Common myeloid progenitor, CD34-positive (primary cell): ENCODE data around the gene CFH.
"Not testable (repeated sequence)": the region's sequence is repeated elsewhere in the genome, so short reads cannot be mapped to it uniquely, and the experiment has no call there.

ENCODE experiments used
- CTCF ChIA-PET: fragments of 350-600 bp; sonication (Branson Sonifier 250); formaldehyde crosslinking; loops from one replicate; lab custom pipeline; 2021; ENCODE audit warnings: antibody characterized with exemption; lab: Charles Lee
- POLR2A ChIA-PET: fragments of 350-600 bp; sonication (Branson Sonifier 250); formaldehyde crosslinking; loops from one replicate; lab custom pipeline; 2021; ENCODE audit warnings: antibody characterized with exemption; lab: Charles Lee
- DNase-seq, 3 donors: peaks; one replicate each; pipeline versions ENCODE4 v3.0.0 to v3.0.0-alpha.2; 2013
- H3K27ac ChIP-seq, 2 experiments: 1 replicate in 1 of 2; 2 replicates in 1 of 2; pipeline ENCODE4 v1.7.0; 2013; ENCODE audit warnings: inconsistent platforms in 2 of 2, low read length in 2 of 2, mild to moderate bottlenecking in 2 of 2, low read depth in 1 of 2, moderate library complexity in 1 of 2; ENCODE audit not compliant: severe bottlenecking in 2 of 2, insufficient read depth in 1 of 2, poor library complexity in 1 of 2
- H3K27me3 ChIP-seq, 5 experiments: replicated peaks in 2 of 5; 1 replicate in 3 of 5; 2 replicates in 2 of 5; pipeline versions ENCODE4 v1.6.1 to v1.7.0; 2013; ENCODE audit warnings: low read length in 4 of 5, mild to moderate bottlenecking in 2 of 5, moderate library complexity in 2 of 5, inconsistent platforms in 1 of 5; ENCODE audit not compliant: insufficient read depth in 5 of 5, control insufficient read depth in 4 of 5
- H3K36me3 ChIP-seq, 4 experiments: 1 replicate in 2 of 4; 2 replicates in 2 of 4; pipeline versions ENCODE4 v1.6.1 to v1.7.0; 2013; ENCODE audit warnings: low read length in 3 of 4, control low read depth in 1 of 4, mild to moderate bottlenecking in 1 of 4; ENCODE audit not compliant: control insufficient read depth in 4 of 4, insufficient read depth in 4 of 4
- H3K4me1 ChIP-seq, 4 experiments: 1 replicate in 3 of 4; 2 replicates in 1 of 4; pipeline versions ENCODE4 v1.6.1 to v1.7.1; 2013; ENCODE audit warnings: low read length in 3 of 4, mild to moderate bottlenecking in 3 of 4, control low read depth in 1 of 4, inconsistent platforms in 1 of 4, moderate library complexity in 1 of 4; ENCODE audit not compliant: control insufficient read depth in 4 of 4, insufficient read depth in 4 of 4; ENCODE audit errors: control extremely low read depth in 1 of 4
- H3K4me3 ChIP-seq, 7 experiments: 1 replicate in 4 of 7; 2 replicates in 3 of 7; pipeline versions ENCODE4 v1.5.1 to v1.7.0; 2013; ENCODE audit warnings: mild to moderate bottlenecking in 7 of 7, low read length in 6 of 7, moderate library complexity in 6 of 7, inconsistent platforms in 2 of 7, low read depth in 2 of 7, control low read depth in 1 of 7; ENCODE audit not compliant: insufficient read depth in 4 of 7, control insufficient read depth in 1 of 7; ENCODE audit errors: extremely low read depth in 1 of 7
- H3K9me3 ChIP-seq, 5 experiments: 1 replicate in 4 of 5; 2 replicates in 1 of 5; pipeline versions ENCODE4 v1.6.1 to v1.7.1; 2013; ENCODE audit warnings: low read length in 4 of 5, mild to moderate bottlenecking in 2 of 5, inconsistent platforms in 1 of 5, low read depth in 1 of 5, moderate library complexity in 1 of 5; ENCODE audit not compliant: control insufficient read depth in 4 of 5, insufficient read depth in 2 of 5; ENCODE audit errors: control extremely low read depth in 1 of 5
- WGBS: methylation state at CpG from one replicate; pipeline ENCODE4 v1.1.5; 2013; ENCODE audit not compliant: insufficient coverage; 5-methylcytosine and 5-hydroxymethylcytosine counted together

CFH gene

GRCh38 chr1:196733091-196733970 is 81.5 kb downstream of the CFH start:
- ChIA-PET POLR2A (no interaction called here), CTCF (interaction anchor here (2.0 kb wide), 1 partner anchor 9 kb away, joined by 5 read pairs; no protein-coding TSS in a partner anchor)
- Histone ChIP-seq H3K36me3 (peaks cover 3 to 25% (median 3%) of the 10 kb centered on the region in 4 experiments), H3K9me3 (peaks cover 2 to 12% (median 4%) of the 10 kb centered on the region in 5 experiments), H3K4me3 (no peak overlapping the region), H3K4me1 (no peaks in the 10 kb centered on the region), H3K27me3 (no peaks in the 10 kb centered on the region), H3K27ac (no peak overlapping the region)
- over 99% methylated on average over 7 of the region's 11 CpGs for WGBS
- no peak for DNase-seq

DNA sequence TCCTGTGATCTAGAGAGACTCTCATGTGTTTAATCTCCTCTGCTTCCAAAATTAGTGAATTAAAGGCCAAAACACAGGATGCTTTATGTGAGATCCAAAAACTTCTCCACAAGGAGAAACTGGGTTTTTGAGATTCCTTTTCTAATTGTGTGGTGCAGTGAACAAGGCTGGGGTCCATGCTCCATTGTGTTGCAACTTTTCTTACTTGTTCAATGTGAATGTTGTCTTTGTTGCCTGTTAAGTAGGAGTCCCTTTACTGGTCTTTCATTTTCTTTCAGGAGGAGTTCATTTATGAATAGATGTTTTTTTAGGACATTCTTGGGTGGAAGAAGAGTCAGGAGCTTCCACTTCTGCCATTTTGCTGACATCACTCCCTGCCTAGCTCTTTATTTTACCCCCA is 82.2 kb downstream of the CFH start:
- no peak for DNase-seq
- Histone ChIP-seq H3K4me3 (no peak overlapping the region), H3K27ac (no peak overlapping the region), H3K36me3 (peaks cover 5 to 30% (median 7%) of the 10 kb centered on the region in 4 experiments), H3K27me3 (no peaks in the 10 kb centered on the region), H3K9me3 (peaks cover 2 to 19% (median 9%) of the 10 kb centered on the region in 5 experiments), H3K4me1 (no peaks in the 10 kb centered on the region)
- CTCF ChIA-PET, result interaction anchor here (2.0 kb wide), 1 partner anchor 10 kb away, joined by 5 read pairs; no protein-coding TSS in a partner anchor
- POLR2A ChIA-PET, result no interaction called here

DNA sequence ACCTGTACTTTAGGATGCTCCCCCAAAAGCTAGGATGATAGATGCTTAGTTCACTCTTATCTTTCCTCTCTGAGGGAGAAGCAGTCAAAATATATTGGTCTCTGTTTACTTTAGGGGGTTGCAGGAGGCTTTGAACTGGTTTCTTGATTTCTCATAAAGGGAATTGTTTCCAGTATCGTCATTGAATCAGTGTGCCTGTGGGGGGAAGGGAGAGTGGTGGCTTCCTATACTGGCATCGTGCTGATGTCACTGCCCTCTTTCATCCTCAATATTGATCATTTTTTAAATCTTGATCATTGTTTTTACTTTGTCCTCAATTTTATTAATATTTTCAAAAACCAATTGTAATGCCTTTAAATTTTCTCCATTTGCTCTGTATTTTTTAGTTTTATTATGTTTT is 82.6 kb downstream of the CFH start:
- POLR2A ChIA-PET, result no interaction called here
- peaks cover 7 to 35% (median 10%) of the 10 kb centered on the region in 4 experiments for H3K36me3 ChIP-seq
- no peaks in the 10 kb centered on the region for H3K4me1 ChIP-seq
- no CpG with 5 or more reads among the region's 2 CpGs for WGBS
- CTCF ChIA-PET, result interaction anchor here (2.0 kb wide), 1 partner anchor 11 kb away, joined by 5 read pairs; no protein-coding TSS in a partner anchor
- no peaks in the 10 kb centered on the region for H3K27me3 ChIP-seq
- no peak overlapping the region for H3K4me3 ChIP-seq
- no peak for DNase-seq
- H3K9me3 ChIP-seq, result peaks cover 2 to 23% (median 10%) of the 10 kb centered on the region in 5 experiments
- H3K27ac ChIP-seq, result no peak overlapping the region

- Histone ChIP-seq H3K9me3 (peaks cover 2 to 25% (median 10%) of the 10 kb centered on the region in 5 experiments), H3K4me1 (no peaks in the 10 kb centered on the region), H3K27me3 (no peaks in the 10 kb centered on the region), H3K4me3 (no peak overlapping the region), H3K27ac (no peak overlapping the region), H3K36me3 (peaks cover 5 to 40% (median 15%) of the 10 kb centered on the region in 4 experiments)
- ChIA-PET POLR2A (no interaction called here), CTCF (no interaction called here)
- no peak for DNase-seq
These were observed 86.9 kb downstream of the CFH start for GRCh38 chr1:196738730-196739129.

DNA sequence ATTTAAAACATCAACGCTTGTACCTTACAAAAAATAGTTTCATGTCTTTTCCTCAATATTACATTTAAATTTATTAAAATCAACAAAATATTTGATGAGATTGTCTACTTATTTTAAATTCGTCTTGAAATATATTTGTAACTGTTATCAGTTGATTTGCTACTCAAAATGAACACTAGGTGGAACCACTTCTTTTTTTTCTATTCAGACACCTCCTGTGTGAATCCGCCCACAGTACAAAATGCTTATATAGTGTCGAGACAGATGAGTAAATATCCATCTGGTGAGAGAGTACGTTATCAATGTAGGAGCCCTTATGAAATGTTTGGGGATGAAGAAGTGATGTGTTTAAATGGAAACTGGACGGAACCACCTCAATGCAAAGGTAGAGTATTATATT is 91.4 kb downstream of the CFH start:
- H3K4me3 ChIP-seq, result not testable (repeated sequence)
- WGBS, result 93% methylated on average over 2 of the region's 6 CpGs

GRCh38 chr1:196765019-196765740 is 113.3 kb downstream of the CFH start:
- H3K4me1 ChIP-seq, DNase-seq, H3K9me3 ChIP-seq, POLR2A ChIA-PET, H3K27me3 ChIP-seq, H3K36me3 ChIP-seq, CTCF ChIA-PET, H3K4me3 ChIP-seq, H3K27ac ChIP-seq: not testable (repeated sequence)
- no CpG with 5 or more reads among the region's 4 CpGs for WGBS

More for the DNA sequence above, 91.4 kb downstream of the CFH start:
- Histone ChIP-seq H3K36me3 (peaks cover 5 to 26% (median 13%) of the 10 kb centered on the region in 4 experiments), H3K9me3 (peaks cover 0 to 19% (median 7%) of the 10 kb centered on the region in 5 experiments)
- H3K27ac ChIP-seq, H3K4me1 ChIP-seq, POLR2A ChIA-PET, CTCF ChIA-PET, H3K27me3 ChIP-seq: not testable (repeated sequence)
- DNase-seq, result peak in 2 of 3 donors; percentile 11 to 24

DNA sequence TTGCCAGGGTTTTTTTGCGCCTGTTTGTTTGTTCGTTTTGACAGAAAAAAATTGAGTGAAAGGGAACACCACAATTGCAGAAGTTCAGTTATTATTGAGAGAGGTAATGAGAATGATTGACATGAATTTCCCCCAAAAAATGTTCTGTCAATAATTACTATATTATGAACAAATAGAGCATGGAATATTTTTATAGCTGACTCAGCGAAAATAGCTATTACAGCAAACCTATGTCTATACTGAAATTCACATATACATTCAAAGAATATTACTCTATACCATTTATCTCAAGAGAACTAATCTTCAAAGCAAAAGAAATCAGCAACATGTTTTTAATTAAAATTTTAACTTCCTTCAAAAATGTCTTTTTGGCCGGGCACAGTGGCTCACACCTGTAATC is 118.0 kb downstream of the CFH start:
- H3K4me3 ChIP-seq, CTCF ChIA-PET, H3K27ac ChIP-seq, H3K4me1 ChIP-seq, H3K9me3 ChIP-seq, H3K27me3 ChIP-seq, POLR2A ChIA-PET, DNase-seq, H3K36me3 ChIP-seq: not testable (repeated sequence)
- WGBS, result 100% methylated on average over 1 of the region's 4 CpGs
